K562 (cell line): ENCODE data around the gene DCXR. TPM values are rescaled to one million over a fixed set of nuclear protein-coding genes. Genes with fewer than 3 reads are reported as not detected.

Experiments used
- CREB1 ChIP-seq, 2 experiments: sonication (generic) in 1 of 2; formaldehyde crosslinking in 1 of 2; IDR thresholded peaks; 2 replicates each; pipeline versions ENCODE4 v1.6.1 to v1.8.0; 2012 to 2022; ENCODE audit warnings: inconsistent platforms in 1 of 2, mild to moderate bottlenecking in 1 of 2, missing genetic modification reagents in 1 of 2, moderate library complexity in 1 of 2
- CREM ChIP-seq: IDR thresholded peaks from 2 replicates; pipeline ENCODE4 v1.6.1; 2014; ENCODE audit warnings: antibody characterized with exemption, low read depth
- EHMT2 ChIP-seq: fragments of 450-650 bp; IDR thresholded peaks from 2 replicates; pipeline ENCODE4 v1.6.1; 2018; ENCODE audit warnings: antibody characterized with exemption
- ELF2 ChIP-seq: fragments of 250-450 bp; sonication (Bioruptor Pico); IDR thresholded peaks from 2 replicates; pipeline ENCODE4 v1.5.0; 2021; ENCODE audit warnings: mild to moderate bottlenecking
- FIP1L1 ChIP-seq: fragments of 200-400 bp; formaldehyde crosslinking; IDR thresholded peaks from 2 replicates; pipeline ENCODE4 v1.6.1; 2018; ENCODE audit warnings: mild to moderate bottlenecking, low read depth, low read length; ENCODE audit not compliant: poor library complexity, severe bottlenecking
- HDAC1 ChIP-seq, 2 experiments: fragments of 450-650 bp; IDR thresholded peaks; 2 replicates each; pipeline ENCODE4 v1.6.1; 2016 to 2017; ENCODE audit warnings: inconsistent platforms in 1 of 2, mild to moderate bottlenecking in 1 of 2, moderate library complexity in 1 of 2
- HMGN3 ChIP-seq: IDR thresholded peaks from 2 replicates; pipeline ENCODE4 v1.6.1; 2011; ENCODE audit warnings: borderline replicate concordance, low read depth, mild to moderate bottlenecking, mixed read lengths, low read length; ENCODE audit not compliant: insufficient read length; ENCODE audit errors: extremely low read depth
- HSF4 ChIP-seq: fragments of 250-450 bp; sonication (Bioruptor Pico); IDR thresholded peaks from 2 replicates; pipeline ENCODE4 v2.1.2; 2022; ENCODE audit warnings: mild to moderate bottlenecking, moderate library complexity, borderline replicate concordance
- KLF6 ChIP-seq: fragments of 250-450 bp; sonication (Bioruptor Pico); IDR thresholded peaks from 2 replicates; pipeline ENCODE4 v1.4.0; 2020; ENCODE audit warnings: mild to moderate bottlenecking, moderate library complexity, borderline replicate concordance
- NBN ChIP-seq: fragments of 450-650 bp; IDR thresholded peaks from 2 replicates; pipeline ENCODE4 v1.6.1; 2016; ENCODE audit warnings: low read depth, mild to moderate bottlenecking
- NONO ChIP-seq, 2 experiments: fragments of 200-400 bp in 1 of 2; fragments of 450-650 bp in 1 of 2; formaldehyde crosslinking in 1 of 2; IDR thresholded peaks; 2 replicates each; pipeline ENCODE4 v1.6.1; 2017; ENCODE audit warnings: low read depth in 2 of 2, mild to moderate bottlenecking in 2 of 2, moderate library complexity in 2 of 2, low read length in 1 of 2
- RB1 ChIP-seq: fragments of 450-650 bp; IDR thresholded peaks from 2 replicates; pipeline ENCODE4 v1.6.1; 2017; ENCODE audit warnings: low read depth, mild to moderate bottlenecking
- RBM17 ChIP-seq: fragments of 200-400 bp; formaldehyde crosslinking; IDR thresholded peaks from 2 replicates; pipeline ENCODE4 v1.6.1; 2017; ENCODE audit warnings: low read depth, mild to moderate bottlenecking, low read length, borderline replicate concordance
- STAG1 ChIP-seq: sonication (generic); formaldehyde crosslinking; IDR thresholded peaks from 2 replicates; pipeline ENCODE4 v1.5.0; 2020; ENCODE audit warnings: missing genetic modification reagents, borderline replicate concordance
- TCF7 ChIP-seq: sonication (generic); IDR thresholded peaks from 2 replicates; pipeline ENCODE4 v1.6.1; 2016; ENCODE audit warnings: antibody characterized with exemption, borderline replicate concordance
- ZNF174 ChIP-seq: fragments of 250-450 bp; sonication (Bioruptor Pico); IDR thresholded peaks from 2 replicates; pipeline ENCODE4 v1.4.0; 2020; ENCODE audit warnings: mild to moderate bottlenecking
- ZNF224 ChIP-seq: sonication (generic); formaldehyde crosslinking; IDR thresholded peaks from 2 replicates; pipeline ENCODE4 v1.8.0; 2022; ENCODE audit warnings: mild to moderate bottlenecking, missing genetic modification reagents
- polyA plus RNA-seq, 8 experiments: library from polyadenylated mRNA; depleted of rRNA in 4 of 8; stranded (reverse) in 5 of 8; unstranded in 3 of 8; fragments of >200 nt; fragmentation: Nextera tagmentation in 2 of 8; fragmentation: Illumina TruSeq in 1 of 8; extraction: Ambion mirVana in 2 of 8; extraction: Trizol in 1 of 8; gene quantifications; 2 replicates each; pipeline versions ENCODE4 v1.2.1 to v1.2.3, GENCODE V29; 2011 to 2014; ENCODE audit warnings: inconsistent platforms in 1 of 8, missing spikeins in 1 of 8
- total RNA-seq, 7 experiments: library from RNA; depleted of rRNA in 6 of 7; stranded (reverse); fragments of >200 nt in 6 of 7; fragmentation: Illumina TruSeq in 2 of 7; extraction: Trizol in 2 of 7; gene quantifications; 2 replicates each; pipeline versions ENCODE4 v1.2.1 to v1.2.3, GENCODE V29; 2011 to 2021; ENCODE audit warnings: low replicate concordance in 1 of 7
- TF ChIP-seq, protein P1 (sequence below): fragments of 450-650 bp; IDR thresholded peaks from 2 replicates; pipeline ENCODE4 v1.6.1; 2014; ENCODE audit warnings: low read depth, mild to moderate bottlenecking, moderate library complexity, borderline replicate concordance
- TF ChIP-seq, protein P2 (sequence below): fragments of 450-650 bp; IDR thresholded peaks from 2 replicates; pipeline ENCODE4 v1.6.1; 2016; ENCODE audit warnings: borderline replicate concordance
- TF ChIP-seq, protein P3 (sequence below), 2 experiments: IDR thresholded peaks; 2 replicates each; pipeline ENCODE4 v1.6.1; 2011; ENCODE audit warnings: borderline replicate concordance in 1 of 2, control low read depth in 1 of 2, low read depth in 1 of 2, low read length in 1 of 2, mild to moderate bottlenecking in 1 of 2, mixed read lengths in 1 of 2, moderate library complexity in 1 of 2; ENCODE audit not compliant: insufficient read depth in 1 of 2, insufficient read length in 1 of 2, poor library complexity in 1 of 2, severe bottlenecking in 1 of 2; ENCODE audit errors: extremely low read depth in 1 of 2
- TF ChIP-seq, protein P4 (sequence below): sonication (generic); formaldehyde crosslinking; IDR thresholded peaks from 2 replicates; pipeline ENCODE4 v1.8.0; 2022; ENCODE audit warnings: missing genetic modification reagents, mild to moderate bottlenecking, moderate library complexity, borderline replicate concordance

DCXR gene
- total and polyA plus RNA-seq, 9 of the 15 experiments (the other 6 are each of a cell fraction or from before 2014, with no cell fraction given) = 21.3 to 274 (median 156) TPM

DNA sequence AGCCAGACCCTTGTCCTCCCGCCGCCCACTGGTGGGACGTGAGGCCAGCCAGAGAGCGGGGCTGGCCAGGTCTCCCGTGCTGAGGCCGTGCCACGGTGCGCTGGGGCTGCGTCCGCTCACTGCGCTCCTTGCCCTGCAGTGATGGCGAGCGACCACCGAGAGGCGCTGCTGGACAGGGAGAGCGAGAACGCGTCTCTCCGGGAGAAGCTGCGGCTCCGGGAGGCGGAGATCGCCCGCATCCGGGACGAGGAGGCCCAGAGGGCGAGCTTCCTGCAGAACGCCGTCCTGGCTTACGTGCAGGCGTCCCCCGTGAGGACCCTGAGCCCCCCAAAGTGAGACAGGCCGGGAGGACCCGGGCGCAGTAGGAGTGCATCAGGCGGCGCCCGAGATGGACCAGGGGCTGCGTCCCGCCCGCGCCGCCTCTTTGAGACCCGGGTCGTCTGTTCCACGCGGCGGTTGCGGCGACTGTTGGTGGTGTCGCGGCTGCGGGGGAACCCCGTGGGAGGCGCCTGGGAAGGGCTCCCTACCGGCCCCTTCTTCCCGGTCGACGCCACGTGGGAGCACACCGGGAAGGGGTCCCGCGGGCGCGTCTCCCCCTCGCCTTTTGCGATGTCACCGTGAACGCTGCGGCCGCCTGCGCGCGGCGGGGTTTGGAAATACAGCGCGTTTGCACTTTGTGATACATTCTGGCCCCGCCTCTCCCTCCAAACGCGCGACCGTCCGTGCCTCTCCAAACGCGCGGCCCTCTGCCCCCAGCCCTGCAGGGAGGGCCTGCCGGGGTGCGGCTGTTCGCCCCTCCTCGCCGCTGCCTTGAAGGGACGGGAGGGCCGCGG, 6.8 kb downstream of the DCXR start (continued):
- TF ChIP-seq, protein P1, sequence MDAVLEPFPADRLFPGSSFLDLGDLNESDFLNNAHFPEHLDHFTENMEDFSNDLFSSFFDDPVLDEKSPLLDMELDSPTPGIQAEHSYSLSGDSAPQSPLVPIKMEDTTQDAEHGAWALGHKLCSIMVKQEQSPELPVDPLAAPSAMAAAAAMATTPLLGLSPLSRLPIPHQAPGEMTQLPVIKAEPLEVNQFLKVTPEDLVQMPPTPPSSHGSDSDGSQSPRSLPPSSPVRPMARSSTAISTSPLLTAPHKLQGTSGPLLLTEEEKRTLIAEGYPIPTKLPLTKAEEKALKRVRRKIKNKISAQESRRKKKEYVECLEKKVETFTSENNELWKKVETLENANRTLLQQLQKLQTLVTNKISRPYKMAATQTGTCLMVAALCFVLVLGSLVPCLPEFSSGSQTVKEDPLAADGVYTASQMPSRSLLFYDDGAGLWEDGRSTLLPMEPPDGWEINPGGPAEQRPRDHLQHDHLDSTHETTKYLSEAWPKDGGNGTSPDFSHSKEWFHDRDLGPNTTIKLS = peak; percentile 37; the same call in 1 of the 2 replicates
- TF ChIP-seq CREB1 (IDR thresholded peaks at IDR 0.05) (no peak), CREB1 (CRISPR knock-in tag; IDR thresholded peaks at IDR 0.05) (peak; percentile 71), FIP1L1 (peak; percentile 67), TCF7 (0 out of 2 replicates have a peak, but pooled peaks have one; percentile 41), ELF2 (CRISPR knock-in tag) (no peak), HDAC1 (IDR thresholded peaks at IDR 0.05) (peak in 1 of 2 experiments; percentile 77; a peak in 2 of 4 replicates), HSF4 (no peak), ZNF224 (CRISPR knock-in tag) (no peak), CREM (peak; percentile 71), NONO (IDR thresholded peaks at IDR 0.05; ENCODE audit: low read depth in 2 of 2, low read length in 1 of 2) (0 out of 4 replicates have a peak, but pooled peaks of 1 of the 2 experiments have one; percentile 12), EHMT2 (no peak), HMGN3 (peak; percentile 63), NBN (peak; percentile 46; the same call in 1 of the 2 replicates), RB1 (peak; percentile 84), RBM17 (no peak), KLF6 (no peak), ZNF174 (CRISPR knock-in tag) (no peak), STAG1 (peak; percentile 100)
- TF ChIP-seq, protein P2, sequence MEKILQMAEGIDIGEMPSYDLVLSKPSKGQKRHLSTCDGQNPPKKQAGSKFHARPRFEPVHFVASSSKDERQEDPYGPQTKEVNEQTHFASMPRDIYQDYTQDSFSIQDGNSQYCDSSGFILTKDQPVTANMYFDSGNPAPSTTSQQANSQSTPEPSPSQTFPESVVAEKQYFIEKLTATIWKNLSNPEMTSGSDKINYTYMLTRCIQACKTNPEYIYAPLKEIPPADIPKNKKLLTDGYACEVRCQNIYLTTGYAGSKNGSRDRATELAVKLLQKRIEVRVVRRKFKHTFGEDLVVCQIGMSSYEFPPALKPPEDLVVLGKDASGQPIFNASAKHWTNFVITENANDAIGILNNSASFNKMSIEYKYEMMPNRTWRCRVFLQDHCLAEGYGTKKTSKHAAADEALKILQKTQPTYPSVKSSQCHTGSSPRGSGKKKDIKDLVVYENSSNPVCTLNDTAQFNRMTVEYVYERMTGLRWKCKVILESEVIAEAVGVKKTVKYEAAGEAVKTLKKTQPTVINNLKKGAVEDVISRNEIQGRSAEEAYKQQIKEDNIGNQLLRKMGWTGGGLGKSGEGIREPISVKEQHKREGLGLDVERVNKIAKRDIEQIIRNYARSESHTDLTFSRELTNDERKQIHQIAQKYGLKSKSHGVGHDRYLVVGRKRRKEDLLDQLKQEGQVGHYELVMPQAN = peak; percentile 72
- TF ChIP-seq, protein P3, sequence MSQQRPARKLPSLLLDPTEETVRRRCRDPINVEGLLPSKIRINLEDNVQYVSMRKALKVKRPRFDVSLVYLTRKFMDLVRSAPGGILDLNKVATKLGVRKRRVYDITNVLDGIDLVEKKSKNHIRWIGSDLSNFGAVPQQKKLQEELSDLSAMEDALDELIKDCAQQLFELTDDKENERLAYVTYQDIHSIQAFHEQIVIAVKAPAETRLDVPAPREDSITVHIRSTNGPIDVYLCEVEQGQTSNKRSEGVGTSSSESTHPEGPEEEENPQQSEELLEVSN (IDR thresholded peaks at IDR 0.05; ENCODE audit: borderline replicate concordance in 1 of 2, extremely low read depth in 1 of 2, insufficient read depth in 1 of 2, insufficient read length in 1 of 2, low read depth in 1 of 2, low read length in 1 of 2, poor library complexity in 1 of 2, severe bottlenecking in 1 of 2) = peak; percentile 62 to 69
- TF ChIP-seq, protein P4, sequence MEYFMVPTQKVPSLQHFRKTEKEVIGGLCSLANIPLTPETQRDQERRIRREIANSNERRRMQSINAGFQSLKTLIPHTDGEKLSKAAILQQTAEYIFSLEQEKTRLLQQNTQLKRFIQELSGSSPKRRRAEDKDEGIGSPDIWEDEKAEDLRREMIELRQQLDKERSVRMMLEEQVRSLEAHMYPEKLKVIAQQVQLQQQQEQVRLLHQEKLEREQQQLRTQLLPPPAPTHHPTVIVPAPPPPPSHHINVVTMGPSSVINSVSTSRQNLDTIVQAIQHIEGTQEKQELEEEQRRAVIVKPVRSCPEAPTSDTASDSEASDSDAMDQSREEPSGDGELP (CRISPR knock-in tag) = peak; percentile 59
